Measurements from ENCODE around the gene RNF10. TPM values are rescaled to one million over a fixed set of nuclear protein-coding genes. Genes with fewer than 3 reads are reported as not detected.

RNF10 gene
- total RNA-seq, 1 experiment from 2014 or later = 153 TPM

GRCh38 chr12:120540445-120540844, 6.3 kb downstream of the RNF10 start:
- peaks cover 2% of the 10 kb centered on the region for H4K20me1 ChIP-seq (ENCODE audit: control insufficient read depth, insufficient read depth, insufficient read length)
- H3K9ac ChIP-seq (ENCODE audit: extremely low read depth, insufficient read length, low read length) = no peak overlapping the region
- H3K4me3 Mint-ChIP-seq = no peak overlapping the region
- H2AK5ac ChIP-seq (ENCODE audit: insufficient read length, low read length) = no peak overlapping the region
- H3K23ac ChIP-seq (ENCODE audit: insufficient read length, low read depth, low read length) = no peak overlapping the region
- peaks cover 41% of the 10 kb centered on the region; the same call in 1 of the 2 replicates for H3K79me2 ChIP-seq (ENCODE audit: insufficient read depth, low read length)
- H3K9me3 Mint-ChIP-seq = no peaks in the 10 kb centered on the region
- no peak overlapping the region for H2BK12ac ChIP-seq (ENCODE audit: insufficient read length, low read depth, low read length)
- no peak overlapping the region for H3K4ac ChIP-seq (ENCODE audit: low read depth, low read length)
- H3K4me1 Mint-ChIP-seq = peaks cover 14 to 29% of the 10 kb centered on the region in 2 experiments
- H3K14ac ChIP-seq (ENCODE audit: insufficient read depth, low read length) = no peak overlapping the region
- H3K56ac ChIP-seq (ENCODE audit: insufficient read length, low read depth, low read length) = no peak overlapping the region
- H2AFZ ChIP-seq (ENCODE audit: low read length) = no peak overlapping the region
- no peaks in the 10 kb centered on the region for H3K23me2 ChIP-seq (ENCODE audit: insufficient read length, low read depth, low read length, poor library complexity, severe bottlenecking)
- TF ChIP-seq CTCF (conservative IDR thresholded peaks at IDR 0.05) = no peak
- H4K5ac ChIP-seq (ENCODE audit: insufficient read length, low read depth, low read length) = no peak overlapping the region
- peaks cover 2% of the 10 kb centered on the region for H3K79me1 ChIP-seq (ENCODE audit: insufficient read depth, low read depth, low read length, poor library complexity, severe bottlenecking)
- no peaks in the 10 kb centered on the region for H3K27me3 Mint-ChIP-seq (ENCODE audit: low read depth)
- H3K18ac ChIP-seq (ENCODE audit: insufficient read length, low read depth, low read length) = no peak overlapping the region
- H2BK5ac ChIP-seq (ENCODE audit: insufficient read length, low read length) = no peak overlapping the region
- no peak overlapping the region for H3K4me2 ChIP-seq (ENCODE audit: insufficient read depth, insufficient read length, low read length)
- H4K8ac ChIP-seq (replicated peaks; ENCODE audit: insufficient read length, low read depth, low read length) = no peak overlapping the region
- no peak overlapping the region for H2BK120ac ChIP-seq (ENCODE audit: low read depth, low read length, poor library complexity, severe bottlenecking)
- H3K4me1 ChIP-seq (ENCODE audit: insufficient read depth, low read length) = no peaks in the 10 kb centered on the region
- peak overlapping the region in 1 of 3 experiments; percentile 53; a peak in 2 of 7 replicates for H3K27ac Mint-ChIP-seq
- H3T11ph ChIP-seq (ENCODE audit: low read length) = no peak overlapping the region
- no peak overlapping the region for H2BK20ac ChIP-seq (ENCODE audit: low read depth, low read length, poor library complexity, severe bottlenecking)
- no peak overlapping the region for H2BK15ac ChIP-seq (ENCODE audit: low read depth, low read length)
- H3K9me3 ChIP-seq (ENCODE audit: control insufficient read depth, low read depth, low read length) = no peaks in the 10 kb centered on the region
- H3K27ac ChIP-seq (ENCODE audit: insufficient read length, low read depth, low read length) = no peak overlapping the region
- H3K36me3 Mint-ChIP-seq (ENCODE audit: insufficient read depth in 1 of 3, low read depth in 3 of 3) = peaks cover 12 to 43% (median 28%) of the 10 kb centered on the region in 3 experiments
- no peak overlapping the region for H4K91ac ChIP-seq (ENCODE audit: insufficient read length, low read depth, low read length)
- H3K27me3 ChIP-seq (ENCODE audit: insufficient read depth, low read length) = no peaks in the 10 kb centered on the region
- WGBS (ENCODE audit: extremely low coverage, insufficient read length, low lambda C conversion rate) = no CpG with 5 or more reads among the region's 3 CpGs
- no peak for DNase-seq

Measured in H9 (cell line).